Common myeloid progenitor, CD34-positive (primary cell): Measurements from ENCODE around the gene DNHD1.
A peak's percentile ranks its signal among the peaks of the same experiment; 100 is the strongest.

Source experiments
- CTCF ChIA-PET: fragments of 350-600 bp; sonication (Branson Sonifier 250); formaldehyde crosslinking; loops from one replicate; lab custom pipeline; 2021; ENCODE audit warnings: antibody characterized with exemption; lab: Charles Lee
- POLR2A ChIA-PET: fragments of 350-600 bp; sonication (Branson Sonifier 250); formaldehyde crosslinking; loops from one replicate; lab custom pipeline; 2021; ENCODE audit warnings: antibody characterized with exemption; lab: Charles Lee
- DNase-seq, 3 donors: peaks; one replicate each; pipeline versions ENCODE4 v3.0.0 to v3.0.0-alpha.2; 2013
- H3K27ac ChIP-seq, 2 experiments: 1 replicate in 1 of 2; 2 replicates in 1 of 2; pipeline ENCODE4 v1.7.0; 2013; ENCODE audit warnings: inconsistent platforms in 2 of 2, low read length in 2 of 2, mild to moderate bottlenecking in 2 of 2, low read depth in 1 of 2, moderate library complexity in 1 of 2; ENCODE audit not compliant: severe bottlenecking in 2 of 2, insufficient read depth in 1 of 2, poor library complexity in 1 of 2
- H3K27me3 ChIP-seq, 5 experiments: replicated peaks in 2 of 5; 1 replicate in 3 of 5; 2 replicates in 2 of 5; pipeline versions ENCODE4 v1.6.1 to v1.7.0; 2013; ENCODE audit warnings: low read length in 4 of 5, mild to moderate bottlenecking in 2 of 5, moderate library complexity in 2 of 5, inconsistent platforms in 1 of 5; ENCODE audit not compliant: insufficient read depth in 5 of 5, control insufficient read depth in 4 of 5
- H3K36me3 ChIP-seq, 4 experiments: 1 replicate in 2 of 4; 2 replicates in 2 of 4; pipeline versions ENCODE4 v1.6.1 to v1.7.0; 2013; ENCODE audit warnings: low read length in 3 of 4, control low read depth in 1 of 4, mild to moderate bottlenecking in 1 of 4; ENCODE audit not compliant: control insufficient read depth in 4 of 4, insufficient read depth in 4 of 4
- H3K4me1 ChIP-seq, 4 experiments: 1 replicate in 3 of 4; 2 replicates in 1 of 4; pipeline versions ENCODE4 v1.6.1 to v1.7.1; 2013; ENCODE audit warnings: low read length in 3 of 4, mild to moderate bottlenecking in 3 of 4, control low read depth in 1 of 4, inconsistent platforms in 1 of 4, moderate library complexity in 1 of 4; ENCODE audit not compliant: control insufficient read depth in 4 of 4, insufficient read depth in 4 of 4; ENCODE audit errors: control extremely low read depth in 1 of 4
- H3K4me3 ChIP-seq, 7 experiments: 1 replicate in 4 of 7; 2 replicates in 3 of 7; pipeline versions ENCODE4 v1.5.1 to v1.7.0; 2013; ENCODE audit warnings: mild to moderate bottlenecking in 7 of 7, low read length in 6 of 7, moderate library complexity in 6 of 7, inconsistent platforms in 2 of 7, low read depth in 2 of 7, control low read depth in 1 of 7; ENCODE audit not compliant: insufficient read depth in 4 of 7, control insufficient read depth in 1 of 7; ENCODE audit errors: extremely low read depth in 1 of 7
- H3K9me3 ChIP-seq, 5 experiments: 1 replicate in 4 of 5; 2 replicates in 1 of 5; pipeline versions ENCODE4 v1.6.1 to v1.7.1; 2013; ENCODE audit warnings: low read length in 4 of 5, mild to moderate bottlenecking in 2 of 5, inconsistent platforms in 1 of 5, low read depth in 1 of 5, moderate library complexity in 1 of 5; ENCODE audit not compliant: control insufficient read depth in 4 of 5, insufficient read depth in 2 of 5; ENCODE audit errors: control extremely low read depth in 1 of 5
- WGBS: methylation state at CpG from one replicate; pipeline ENCODE4 v1.1.5; 2013; ENCODE audit not compliant: insufficient coverage; 5-methylcytosine and 5-hydroxymethylcytosine counted together

The DNHD1 gene

DNA sequence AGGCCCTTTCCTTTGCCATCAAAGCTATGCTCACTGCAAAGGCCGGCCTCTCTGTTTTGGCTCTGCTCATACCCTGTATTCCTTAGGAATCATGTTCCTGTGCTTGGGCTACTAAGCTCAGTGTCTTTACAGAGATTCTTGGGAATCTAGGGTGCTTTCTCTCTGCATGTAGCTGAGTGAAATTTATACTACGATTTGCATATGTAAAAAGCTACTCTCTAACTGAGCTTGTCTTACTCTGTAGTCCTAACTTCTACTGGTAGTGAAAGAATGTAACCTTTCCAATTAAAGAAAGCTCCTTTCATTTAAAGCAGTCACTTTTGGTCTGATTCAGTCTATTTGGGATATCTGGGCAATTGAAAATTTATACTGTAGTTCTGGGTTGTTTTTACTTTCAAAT is 32.2 kb downstream of the DNHD1 start:
- DNase-seq, result no peak
- Histone ChIP-seq H3K4me1 (no peaks in the 10 kb centered on the region), H3K27ac (no peak overlapping the region), H3K36me3 (peaks cover 0 to 27% (median 14%) of the 10 kb centered on the region in 4 experiments), H3K4me3 (no peak overlapping the region), H3K27me3 (no peaks in the 10 kb centered on the region), H3K9me3 (no peaks in the 10 kb centered on the region)
- 100% methylated on average over 2 of the region's 2 CpGs for WGBS
- CTCF ChIA-PET, result interaction anchor here (0.9 to 5.9 kb wide), 9 partner anchors 21 to 177 kb away, joined by 3 to 31 read pairs (median 4); partner anchors contain the start of gene MRPL17
- POLR2A ChIA-PET, result no interaction called here

DNA sequence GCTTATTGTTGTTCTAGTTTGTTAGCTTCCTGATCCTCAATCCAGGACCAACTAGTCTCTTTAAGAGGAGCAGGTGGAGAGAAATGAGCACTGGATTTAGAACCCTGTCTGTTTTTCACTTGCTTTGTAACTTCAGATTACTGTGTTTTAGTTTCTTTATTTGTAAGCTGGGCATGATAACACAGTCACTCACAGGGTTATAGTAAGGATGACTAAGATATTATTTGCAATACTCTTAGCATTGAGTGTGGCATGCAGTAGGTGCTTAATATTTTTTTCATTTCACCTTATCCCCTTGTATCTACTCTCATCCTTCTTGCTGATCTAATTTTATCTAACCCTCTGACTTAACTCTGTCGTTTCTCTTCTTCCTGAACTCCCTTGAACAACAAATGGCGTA is 33.8 kb downstream of the DNHD1 start:
- Histone ChIP-seq H3K27ac (no peak overlapping the region), H3K36me3 (peaks cover 0 to 25% (median 12%) of the 10 kb centered on the region in 4 experiments), H3K4me1 (no peaks in the 10 kb centered on the region), H3K9me3 (no peaks in the 10 kb centered on the region), H3K4me3 (no peak overlapping the region), H3K27me3 (no peaks in the 10 kb centered on the region)
- CTCF ChIA-PET, result interaction anchor here (0.6 to 5.9 kb wide), 34 partner anchors 10 to 480 kb away, joined by 3 to 31 read pairs (median 4); partner anchors contain the start of genes MRPL17 and TPP1
- no peak for DNase-seq
- POLR2A ChIA-PET, result interaction anchor here (0.6 to 0.8 kb wide), 3 partner anchors 141 to 240 kb away, joined by 3 read pairs; no protein-coding TSS in a partner anchor
- WGBS, result 98% methylated on average over 2 of the region's 2 CpGs

DNA sequence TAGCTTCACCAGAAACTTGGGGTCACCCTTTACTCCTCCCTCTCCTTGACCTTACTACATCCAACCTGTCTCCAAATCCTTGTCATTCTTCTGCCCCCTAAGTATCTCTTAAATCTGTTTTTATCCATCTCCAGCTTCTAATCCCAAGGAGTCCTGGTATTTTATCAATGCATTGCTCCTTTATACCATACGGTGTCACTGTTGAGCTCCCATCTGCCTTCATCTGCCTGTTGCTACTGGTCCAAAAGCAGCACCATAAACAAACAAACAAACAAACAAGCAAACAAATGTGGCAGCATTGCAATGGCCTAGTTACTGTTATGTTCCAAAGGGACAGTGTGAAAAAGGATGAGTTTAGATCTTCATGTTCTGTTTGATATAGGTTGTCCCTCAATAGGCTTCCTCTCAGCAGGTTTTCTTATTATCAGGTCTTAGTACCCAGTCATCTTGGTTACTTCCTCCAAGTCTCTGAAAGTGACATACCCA is 34.2 kb downstream of the DNHD1 start:
- H3K27ac ChIP-seq, result no peak overlapping the region
- DNase-seq, result peak; percentile 54 to 64 (median 62)
- H3K4me3 ChIP-seq, result no peak overlapping the region
- no peaks in the 10 kb centered on the region for H3K27me3 ChIP-seq
- H3K9me3 ChIP-seq, result no peaks in the 10 kb centered on the region
- ChIA-PET CTCF (interaction anchor here (0.6 to 5.9 kb wide), 34 partner anchors 10 to 480 kb away, joined by 3 to 31 read pairs (median 4); partner anchors contain the start of genes MRPL17 and TPP1), POLR2A (interaction anchor here (0.6 to 0.8 kb wide), 3 partner anchors 141 to 239 kb away, joined by 3 read pairs; no protein-coding TSS in a partner anchor)
- peaks cover 0 to 25% (median 12%) of the 10 kb centered on the region in 4 experiments for H3K36me3 ChIP-seq
- H3K4me1 ChIP-seq, result no peaks in the 10 kb centered on the region
- 0% methylated on average over 1 of the region's 1 CpG for WGBS

DNA sequence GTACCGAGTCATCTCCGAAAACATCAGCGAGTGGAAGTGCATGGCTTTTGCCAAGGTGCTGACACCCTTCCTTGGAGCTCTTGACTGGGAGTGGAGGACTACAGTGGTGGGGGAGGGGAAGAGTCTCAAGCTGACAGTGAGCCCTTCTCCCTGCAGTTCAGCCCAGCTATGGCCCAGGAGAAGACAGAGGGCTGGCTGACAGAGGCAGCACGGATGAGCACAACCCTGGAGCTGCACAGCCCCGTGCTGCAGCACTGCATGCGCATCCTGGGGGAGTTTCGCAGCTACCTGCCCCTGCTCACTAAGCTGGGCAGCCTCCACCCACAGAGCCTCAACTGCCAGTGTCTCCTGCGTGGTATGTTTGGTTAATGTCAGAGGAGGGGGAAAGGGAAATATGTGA is 41.4 kb downstream of the DNHD1 start:
- no peak for DNase-seq
- ChIA-PET CTCF (interaction anchor here (1.0 to 1.4 kb wide), 3 partner anchors 33 to 145 kb away, joined by 3 read pairs; partner anchors contain the start of gene MRPL17), POLR2A (no interaction called here)
- no peaks in the 10 kb centered on the region for H3K27me3 ChIP-seq
- H3K36me3 ChIP-seq, result peaks cover 0 to 15% (median 5%) of the 10 kb centered on the region in 4 experiments
- 98% methylated on average over 5 of the region's 8 CpGs for WGBS
- no peak overlapping the region for H3K27ac ChIP-seq
- no peaks in the 10 kb centered on the region for H3K4me1 ChIP-seq
- no peaks in the 10 kb centered on the region for H3K9me3 ChIP-seq
- no peak overlapping the region for H3K4me3 ChIP-seq

DNA sequence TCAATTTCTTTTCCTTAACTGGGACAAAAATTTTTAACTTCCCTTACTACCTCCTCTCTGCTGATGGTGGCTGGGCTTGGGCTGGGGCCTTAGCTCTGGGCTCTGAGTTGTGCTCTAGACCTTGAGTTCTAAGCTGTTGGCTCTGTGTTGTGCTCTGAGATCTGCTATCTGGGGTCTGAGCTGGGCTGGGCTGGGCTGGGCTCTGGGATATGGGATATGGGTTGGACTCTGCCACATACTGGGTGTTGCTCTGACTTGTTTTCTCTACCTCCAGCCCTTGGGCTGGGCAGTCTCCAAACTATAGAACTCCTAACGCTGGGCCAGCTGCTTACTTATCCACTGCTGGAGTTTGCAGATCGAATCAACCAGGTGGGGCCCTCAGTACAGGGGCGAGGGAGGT is 41.9 kb downstream of the DNHD1 start:
- Histone ChIP-seq H3K4me3 (no peak overlapping the region), H3K9me3 (no peaks in the 10 kb centered on the region), H3K27me3 (no peaks in the 10 kb centered on the region), H3K4me1 (no peaks in the 10 kb centered on the region), H3K36me3 (peaks cover 0 to 10% (median 4%) of the 10 kb centered on the region in 4 experiments), H3K27ac (no peak overlapping the region)
- DNase-seq, result no peak
- POLR2A ChIA-PET, result no interaction called here
- CTCF ChIA-PET, result interaction anchor here (1.4 kb wide), 1 partner anchor 145 kb away, joined by 3 read pairs; the partner anchor contains the start of gene MRPL17
- WGBS, result 100% methylated on average over 3 of the region's 3 CpGs

DNA sequence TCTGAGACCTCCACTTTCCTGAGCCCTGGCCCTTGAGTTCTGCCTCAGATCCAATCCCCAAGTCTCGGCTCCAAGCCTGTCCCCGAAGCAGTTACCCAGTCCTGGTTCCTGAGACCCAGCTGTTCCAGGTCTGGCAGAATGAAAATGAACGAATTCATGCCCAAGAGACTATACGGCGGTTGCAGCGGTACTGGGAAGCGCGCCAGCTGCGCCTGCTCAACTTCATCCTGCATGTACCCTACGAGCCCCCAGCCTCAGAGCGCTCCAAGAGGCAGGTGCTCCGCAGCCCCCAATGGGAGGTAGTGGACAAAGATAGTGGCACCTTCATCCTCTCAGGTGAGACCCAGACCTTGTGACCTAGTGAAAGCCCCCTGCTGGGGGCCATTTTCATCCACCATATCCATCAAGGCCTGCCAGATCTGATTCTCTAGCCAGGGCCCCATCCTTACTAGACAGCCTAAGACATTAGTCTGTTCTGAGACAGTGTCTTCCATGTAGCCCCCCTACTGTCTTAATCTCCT is 42.7 kb downstream of the DNHD1 start:
- WGBS, result 96% methylated on average over 12 of the region's 12 CpGs
- peaks cover 0 to 13% (median 6%) of the 10 kb centered on the region in 4 experiments for H3K36me3 ChIP-seq
- H3K4me1 ChIP-seq, result no peaks in the 10 kb centered on the region
- no peak overlapping the region for H3K27ac ChIP-seq
- no peak for DNase-seq
- no peaks in the 10 kb centered on the region for H3K9me3 ChIP-seq
- no peaks in the 10 kb centered on the region for H3K27me3 ChIP-seq
- no peak overlapping the region for H3K4me3 ChIP-seq
- ChIA-PET CTCF (interaction anchor here (1.4 kb wide), 1 partner anchor 144 kb away, joined by 3 read pairs; the partner anchor contains the start of gene MRPL17), POLR2A (no interaction called here)

DNA sequence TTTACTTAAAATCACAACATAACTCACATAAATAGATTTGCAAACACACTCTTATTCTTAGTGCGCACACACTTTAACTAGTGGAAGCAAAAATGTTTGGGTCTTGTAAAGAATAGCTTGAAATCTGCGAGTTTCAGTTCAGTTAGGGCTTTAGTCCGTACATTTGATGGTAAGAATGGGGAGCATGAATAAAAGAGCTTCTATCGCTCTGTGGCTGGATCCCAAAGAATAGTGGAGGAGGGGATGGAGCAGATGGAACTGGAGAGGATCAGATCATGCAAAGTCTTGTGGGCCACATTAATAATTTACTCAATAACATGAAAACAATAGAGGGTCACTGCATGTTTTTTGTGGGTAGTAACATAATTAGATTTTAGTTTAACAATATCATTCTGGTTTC is 44.3 kb downstream of the DNHD1 start:
- CTCF ChIA-PET, result interaction anchor here (0.9 to 1.4 kb wide), 5 partner anchors 9 to 55 kb away, joined by 3 to 4 read pairs (median 3); no protein-coding TSS in a partner anchor
- Histone ChIP-seq H3K36me3 (peaks cover 0 to 23% (median 13%) of the 10 kb centered on the region in 4 experiments), H3K9me3 (no peaks in the 10 kb centered on the region), H3K27me3 (no peaks in the 10 kb centered on the region), H3K4me3 (no peak overlapping the region), H3K4me1 (no peaks in the 10 kb centered on the region), H3K27ac (no peak overlapping the region)
- DNase-seq, result no peak
- POLR2A ChIA-PET, result no interaction called here
- WGBS, result no CpG with 5 or more reads among the region's 4 CpGs
